ENCODE measurements around the gene LAMA2.
"Not testable (repeated sequence)": the region's sequence is repeated elsewhere in the genome, so short reads cannot be mapped to it uniquely, and the experiment has no call there.

LAMA2 gene

GRCh38 chr6:129033581-129033980 is 150.6 kb downstream of the LAMA2 start:
- DNase-seq (ENCODE audit: insufficient read length, low spot score), result no peak
- TF ChIP-seq, protein P1, sequence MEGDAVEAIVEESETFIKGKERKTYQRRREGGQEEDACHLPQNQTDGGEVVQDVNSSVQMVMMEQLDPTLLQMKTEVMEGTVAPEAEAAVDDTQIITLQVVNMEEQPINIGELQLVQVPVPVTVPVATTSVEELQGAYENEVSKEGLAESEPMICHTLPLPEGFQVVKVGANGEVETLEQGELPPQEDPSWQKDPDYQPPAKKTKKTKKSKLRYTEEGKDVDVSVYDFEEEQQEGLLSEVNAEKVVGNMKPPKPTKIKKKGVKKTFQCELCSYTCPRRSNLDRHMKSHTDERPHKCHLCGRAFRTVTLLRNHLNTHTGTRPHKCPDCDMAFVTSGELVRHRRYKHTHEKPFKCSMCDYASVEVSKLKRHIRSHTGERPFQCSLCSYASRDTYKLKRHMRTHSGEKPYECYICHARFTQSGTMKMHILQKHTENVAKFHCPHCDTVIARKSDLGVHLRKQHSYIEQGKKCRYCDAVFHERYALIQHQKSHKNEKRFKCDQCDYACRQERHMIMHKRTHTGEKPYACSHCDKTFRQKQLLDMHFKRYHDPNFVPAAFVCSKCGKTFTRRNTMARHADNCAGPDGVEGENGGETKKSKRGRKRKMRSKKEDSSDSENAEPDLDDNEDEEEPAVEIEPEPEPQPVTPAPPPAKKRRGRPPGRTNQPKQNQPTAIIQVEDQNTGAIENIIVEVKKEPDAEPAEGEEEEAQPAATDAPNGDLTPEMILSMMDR (IDR thresholded peaks at IDR 0.05; ENCODE audit: insufficient read depth, missing control alignments), result no peak
- no peak for FAIRE-seq

- no peak for DNase-seq (ENCODE audit: insufficient read length, low spot score)
- TF ChIP-seq, protein P1 (IDR thresholded peaks at IDR 0.05; ENCODE audit: insufficient read depth, missing control alignments), result no peak
- no peak for FAIRE-seq
These were observed 158.6 kb downstream of the LAMA2 start for GRCh38 chr6:129041563-129041962.

DNA sequence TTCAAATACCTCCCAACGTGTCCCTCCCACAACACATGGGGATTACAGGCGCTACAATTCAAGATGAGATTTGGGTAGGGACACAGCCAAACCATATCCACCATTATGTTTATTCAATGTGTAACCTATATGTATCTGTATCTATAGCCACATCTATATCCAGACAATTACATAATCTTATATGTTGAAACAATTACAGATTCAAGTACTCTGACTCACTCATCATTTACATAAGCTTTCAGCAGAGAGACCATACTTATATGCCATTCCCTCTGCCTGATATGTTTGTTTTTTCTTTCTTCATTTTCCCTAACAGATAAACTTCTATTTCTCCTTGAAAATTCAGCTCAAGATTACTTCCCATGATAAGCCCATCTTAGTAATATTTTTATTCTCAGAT is 163.6 kb downstream of the LAMA2 start:
- no peak for FAIRE-seq
- no peak for DNase-seq (ENCODE audit: insufficient read length, low spot score)
- TF ChIP-seq, protein P1 (IDR thresholded peaks at IDR 0.05; ENCODE audit: insufficient read depth, missing control alignments), result no peak

DNA sequence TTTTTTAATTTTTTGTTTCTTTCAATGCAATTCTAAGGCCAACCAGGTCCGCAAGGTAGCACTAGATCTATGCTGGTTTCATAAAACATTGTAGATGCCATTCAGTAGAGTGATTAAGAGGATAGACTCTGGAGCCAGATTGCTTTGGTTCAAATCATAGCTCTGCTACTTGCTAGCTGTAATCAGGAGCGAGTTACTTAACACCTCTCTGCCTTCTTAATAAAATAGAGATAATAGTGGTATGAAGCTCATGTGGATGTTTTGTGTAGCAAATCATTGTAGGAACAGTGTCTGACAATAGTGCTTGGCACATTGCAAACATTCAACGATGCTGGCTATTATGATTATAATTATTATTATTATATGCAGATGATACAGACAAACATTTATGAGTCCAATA is 164.9 kb downstream of the LAMA2 start:
- FAIRE-seq (no peak), DNase-seq (ENCODE audit: insufficient read length, low spot score) (no peak)
- TF ChIP-seq, protein P1 (IDR thresholded peaks at IDR 0.05; ENCODE audit: insufficient read depth, missing control alignments), result no peak

DNA sequence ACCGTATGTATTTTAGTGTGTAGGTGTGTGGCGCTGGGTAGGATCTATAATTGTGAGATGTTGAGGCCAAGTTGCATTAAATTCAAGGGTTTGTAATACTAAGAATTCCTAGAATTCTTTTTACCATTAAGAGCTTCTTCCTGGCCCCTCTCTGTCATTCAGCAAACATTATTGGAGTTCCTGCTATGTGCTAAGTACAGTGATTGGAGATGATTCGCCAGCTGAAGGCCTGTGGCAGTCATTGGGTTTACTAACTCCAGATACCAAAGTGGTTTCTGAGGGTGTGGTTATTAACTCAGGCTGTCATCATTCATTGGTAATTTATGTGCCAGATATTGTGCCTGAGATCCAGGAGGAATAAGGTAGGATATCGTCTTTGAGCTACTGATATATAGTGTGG is 167.1 kb downstream of the LAMA2 start:
- FAIRE-seq (no peak), DNase-seq (ENCODE audit: insufficient read length, low spot score) (no peak)
- TF ChIP-seq, protein P1 (IDR thresholded peaks at IDR 0.05; ENCODE audit: insufficient read depth, missing control alignments), result no peak

DNA sequence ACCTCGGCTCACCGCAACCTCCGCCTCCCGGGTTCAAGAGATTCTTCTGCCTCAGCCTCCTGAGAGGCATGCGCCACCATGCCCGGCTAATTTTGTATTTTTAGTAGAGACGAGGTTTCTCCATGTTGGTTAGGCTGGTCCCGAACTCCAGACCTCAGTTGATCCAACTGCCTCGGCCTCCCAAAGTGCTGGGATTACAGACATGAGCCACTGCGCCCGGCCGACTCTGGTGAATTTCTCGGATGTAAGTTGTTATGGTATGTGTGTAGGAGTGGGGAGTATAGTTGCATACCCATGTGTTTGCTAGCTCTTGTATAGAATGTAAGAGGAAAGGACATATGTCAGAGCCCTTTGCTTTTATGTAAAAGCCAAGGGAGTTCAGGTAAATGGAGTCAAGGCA is 170.2 kb downstream of the LAMA2 start:
- FAIRE-seq; DNase-seq (ENCODE audit: insufficient read length, low spot score): not testable (repeated sequence)

GRCh38 chr6:129055796-129056195 is 172.9 kb downstream of the LAMA2 start:
- TF ChIP-seq, protein P1 (IDR thresholded peaks at IDR 0.05; ENCODE audit: insufficient read depth, missing control alignments), result no peak
- DNase-seq (ENCODE audit: insufficient read length, low spot score) (no peak), FAIRE-seq (no peak)

- TF ChIP-seq, protein P1 (IDR thresholded peaks at IDR 0.05; ENCODE audit: insufficient read depth, missing control alignments), result no peak
- DNase-seq (ENCODE audit: insufficient read length, low spot score) (no peak), FAIRE-seq (no peak)
These were observed 176.7 kb downstream of the LAMA2 start for GRCh38 chr6:129059650-129060049.
